AG04449 (cell line): ENCODE results near the gene KDELR3.

ENCODE experiments used
- CTCF ChIA-PET: fragments of 350-600 bp; formaldehyde crosslinking; extraction: SDS; loops from one replicate; lab custom pipeline; 2021; ENCODE audit warnings: antibody characterized with exemption; lab: Yijun Ruan, JAX
- POLR2A ChIA-PET: fragments of 400-600, 350-600 bp; formaldehyde crosslinking; extraction: SDS; loops from one replicate; lab custom pipeline; 2020; ENCODE audit warnings: antibody characterized with exemption, inconsistent platforms; lab: Yijun Ruan, JAX
- DNase-seq: peaks from one replicate; pipeline ENCODE4 v3.0.0-alpha.2; 2010; ENCODE audit warnings: low read depth, low spot score
- H3K4me3 ChIP-seq: 2 replicates; pipeline ENCODE4 v1.5.1; 2011; ENCODE audit warnings: low read depth, mild to moderate bottlenecking, control low read depth, low read length
- CTCF ChIP-seq: IDR thresholded peaks from one replicate; pipeline ENCODE4 v1.5.1; 2011; ENCODE audit warnings: mild to moderate bottlenecking, moderate library complexity, low read length, control low read depth, inconsistent platforms; ENCODE audit not compliant: insufficient read depth; ENCODE audit errors: missing control alignments

Gene KDELR3

GRCh38 chr22:38442967-38443627 is 24.8 kb upstream of the KDELR3 start:
- CTCF ChIA-PET = no interaction called here
- H3K4me3 ChIP-seq = no peak overlapping the region
- no peak for DNase-seq
- POLR2A ChIA-PET = no interaction called here
- TF ChIP-seq CTCF = no peak

- POLR2A ChIA-PET = interaction anchor here (0.8 kb wide), 1 partner anchor 45 kb away, joined by 3 read pairs; no protein-coding TSS in a partner anchor
- no peak for TF ChIP-seq CTCF
- no peak overlapping the region for H3K4me3 ChIP-seq
- CTCF ChIA-PET = no interaction called here
- no peak for DNase-seq
These were observed 24.0 kb upstream of the KDELR3 start for GRCh38 chr22:38443628-38444521.

GRCh38 chr22:38444783-38445182 is 23.1 kb upstream of the KDELR3 start:
- H3K4me3 ChIP-seq = no peak overlapping the region
- CTCF ChIA-PET = no interaction called here

GRCh38 chr22:38446018-38446601 is 21.8 kb upstream of the KDELR3 start:
- POLR2A ChIA-PET = no interaction called here
- no peak for TF ChIP-seq CTCF
- CTCF ChIA-PET = interaction anchor here (1.0 kb wide), 1 partner anchor 8 kb away, joined by 3 read pairs; no protein-coding TSS in a partner anchor

More at GRCh38 chr22:38444783-38445182, 23.1 kb upstream of the KDELR3 start:
- no peak for TF ChIP-seq CTCF
- POLR2A ChIA-PET = interaction anchor here (0.8 kb wide), 1 partner anchor 46 kb away, joined by 3 read pairs; no protein-coding TSS in a partner anchor
- DNase-seq = no peak

GRCh38 chr22:38448945-38449745 is 18.8 kb upstream of the KDELR3 start:
- ChIA-PET CTCF (no interaction called here), POLR2A (no interaction called here)
- no peak overlapping the region for H3K4me3 ChIP-seq
- TF ChIP-seq CTCF = no peak
- no peak for DNase-seq

More at GRCh38 chr22:38446018-38446601, 21.8 kb upstream of the KDELR3 start:
- H3K4me3 ChIP-seq = no peak overlapping the region
- DNase-seq = no peak
